Thyroid gland (tissue), 4 donors: ENCODE measurements around the gene AFG3L2.

Source experiments
- CTCF ChIP-seq, 6 experiments: fragments of 200-600 bp in 3 of 6; fragments of 450-650 bp in 3 of 6; sonication (generic) in 3 of 6; IDR thresholded peaks; one replicate each; pipeline ENCODE4 v1.5.1; 2016 to 2019; ENCODE audit warnings: antibody characterized with exemption in 6 of 6, mild to moderate bottlenecking in 2 of 6, inconsistent platforms in 1 of 6, moderate library complexity in 1 of 6
- POLR2A ChIP-seq, 2 donors: fragments of 450-650 bp; IDR thresholded peaks; one replicate each; pipeline ENCODE4 v1.6.1; 2017; ENCODE audit warnings: antibody characterized with exemption in 2 of 2, mild to moderate bottlenecking in 2 of 2, moderate library complexity in 1 of 2

GRCh38 chr18:12359515-12359927, 17.5 kb downstream of the AFG3L2 start:
- TF ChIP-seq CTCF (IDR thresholded peaks at IDR 0.05) = no peak
- TF ChIP-seq POLR2A (IDR thresholded peaks at IDR 0.05) = no peak
